ENCODE measurements around the gene ARSD. TPM values are rescaled to one million over a fixed set of nuclear protein-coding genes. Genes with fewer than 3 reads are reported as not detected.

ARSD gene
- total RNA-seq, 2 experiments from 2014 or later = 0.44 to 1.2 TPM

- no peak for ATAC-seq (ENCODE audit: poor library complexity)
- no peaks in the 10 kb centered on the region for H3K9me3 Mint-ChIP-seq
- intact Hi-C loops (cut with DNase I, micrococcal nuclease) = no loop called here
These were observed 43.3 kb upstream of the ARSD start for GRCh38 chrX:2972391-2972790.

GRCh38 chrX:2969021-2969420 is 39.9 kb upstream of the ARSD start:
- no peak for DNase-seq
- H3K27me3 Mint-ChIP-seq = no peaks in the 10 kb centered on the region
- no peaks in the 10 kb centered on the region for H3K4me1 ChIP-seq (ENCODE audit: insufficient read depth, low read length)
- H3K9me3 ChIP-seq (ENCODE audit: control insufficient read depth in 1 of 2, insufficient read depth in 1 of 2, low read length in 2 of 2) = peaks cover 0 to 4% of the 10 kb centered on the region in 2 experiments
- no peak overlapping the region for H3K4me3 ChIP-seq (ENCODE audit: low read length)
- H3K27ac ChIP-seq (ENCODE audit: low read depth in 1 of 2, low read length in 2 of 2) = no peak overlapping the region
- H3K36me3 ChIP-seq (ENCODE audit: insufficient read depth, low read length) = no peaks in the 10 kb centered on the region
- peaks cover 6% of the 10 kb centered on the region for H3K4me1 Mint-ChIP-seq (ENCODE audit: low read depth)
- H3K27ac Mint-ChIP-seq = no peak overlapping the region
- intact Hi-C loops (cut with DNase I, micrococcal nuclease) = no loop called here
- peaks cover 0 to 2% of the 10 kb centered on the region in 2 experiments for H3K27me3 ChIP-seq (ENCODE audit: control insufficient read depth in 1 of 2, insufficient read depth in 2 of 2, low read length in 2 of 2)
- POLR2A ChIA-PET = no interaction called here
- TF ChIP-seq CTCF (IDR thresholded peaks at IDR 0.05) = no peak
- ATAC-seq (ENCODE audit: poor library complexity) = no peak
- H3K4me3 Mint-ChIP-seq = peak overlapping the region; percentile 85
- no peaks in the 10 kb centered on the region for H3K36me3 Mint-ChIP-seq (ENCODE audit: low read depth)
- CTCF ChIA-PET = no interaction called here
- no peaks in the 10 kb centered on the region for H3K9me3 Mint-ChIP-seq

More at GRCh38 chrX:2972391-2972790, 43.3 kb upstream of the ARSD start:
- Histone ChIP-seq H3K4me3 (ENCODE audit: low read length) (no peak overlapping the region), H3K27me3 (ENCODE audit: control insufficient read depth in 1 of 2, insufficient read depth in 2 of 2, low read length in 2 of 2) (peaks cover 0 to 2% of the 10 kb centered on the region in 2 experiments), H3K4me1 (ENCODE audit: insufficient read depth, low read length) (no peaks in the 10 kb centered on the region), H3K27ac (ENCODE audit: low read depth in 1 of 2, low read length in 2 of 2) (no peak overlapping the region), H3K36me3 (ENCODE audit: insufficient read depth, low read length) (no peaks in the 10 kb centered on the region), H3K9me3 (ENCODE audit: control insufficient read depth in 1 of 2, insufficient read depth in 1 of 2, low read length in 2 of 2) (peaks cover 0 to 4% of the 10 kb centered on the region in 2 experiments)
- no peak for TF ChIP-seq CTCF (IDR thresholded peaks at IDR 0.05)
- no peaks in the 10 kb centered on the region for H3K36me3 Mint-ChIP-seq (ENCODE audit: low read depth)
- CTCF ChIA-PET = no interaction called here
- no peak for DNase-seq
- peaks cover 6% of the 10 kb centered on the region for H3K4me1 Mint-ChIP-seq (ENCODE audit: low read depth)
- no peak overlapping the region for H3K27ac Mint-ChIP-seq
- H3K4me3 Mint-ChIP-seq = no peak overlapping the region
- POLR2A ChIA-PET = no interaction called here
- H3K27me3 Mint-ChIP-seq = no peaks in the 10 kb centered on the region

GRCh38 chrX:2967998-2968909 is 39.1 kb upstream of the ARSD start:
- Histone ChIP-seq H3K9me3 (ENCODE audit: control insufficient read depth in 1 of 2, insufficient read depth in 1 of 2, low read length in 2 of 2) (peaks cover 0 to 4% of the 10 kb centered on the region in 2 experiments), H3K4me3 (ENCODE audit: low read length) (peak overlapping the region; percentile 31), H3K27me3 (ENCODE audit: control insufficient read depth in 1 of 2, insufficient read depth in 2 of 2, low read length in 2 of 2) (peaks cover 0 to 2% of the 10 kb centered on the region in 2 experiments), H3K27ac (ENCODE audit: low read depth in 1 of 2, low read length in 2 of 2) (no peak overlapping the region), H3K4me1 (ENCODE audit: insufficient read depth, low read length) (no peaks in the 10 kb centered on the region), H3K36me3 (ENCODE audit: insufficient read depth, low read length) (no peaks in the 10 kb centered on the region)
- Mint-ChIP-seq H3K4me3 (peak overlapping the region; percentile 85), H3K9me3 (no peaks in the 10 kb centered on the region), H3K36me3 (ENCODE audit: low read depth) (no peaks in the 10 kb centered on the region), H3K4me1 (ENCODE audit: low read depth) (peaks cover 6% of the 10 kb centered on the region), H3K27ac (no peak overlapping the region), H3K27me3 (no peaks in the 10 kb centered on the region)
- CTCF ChIA-PET = no interaction called here
- DNase-seq (peak in 3 of 14 experiments; percentile 2 to 9 (median 4)), ATAC-seq (ENCODE audit: poor library complexity) (no peak)
- intact Hi-C loops (cut with DNase I, micrococcal nuclease) = no loop called here
- POLR2A ChIA-PET = no interaction called here
- TF ChIP-seq CTCF (IDR thresholded peaks at IDR 0.05) = no peak

Data from CD4-positive, alpha-beta T cell (primary cell).